ENCODE data around the gene VPS51. TPM values are rescaled to one million over a fixed set of nuclear protein-coding genes. Genes with fewer than 3 reads are reported as not detected.

The VPS51 gene
- total and polyA plus RNA-seq, 9 of the 15 experiments (the other 6 are each of a cell fraction or from before 2014, with no cell fraction given): 1.8 to 143 (median 46.8) TPM

DNA sequence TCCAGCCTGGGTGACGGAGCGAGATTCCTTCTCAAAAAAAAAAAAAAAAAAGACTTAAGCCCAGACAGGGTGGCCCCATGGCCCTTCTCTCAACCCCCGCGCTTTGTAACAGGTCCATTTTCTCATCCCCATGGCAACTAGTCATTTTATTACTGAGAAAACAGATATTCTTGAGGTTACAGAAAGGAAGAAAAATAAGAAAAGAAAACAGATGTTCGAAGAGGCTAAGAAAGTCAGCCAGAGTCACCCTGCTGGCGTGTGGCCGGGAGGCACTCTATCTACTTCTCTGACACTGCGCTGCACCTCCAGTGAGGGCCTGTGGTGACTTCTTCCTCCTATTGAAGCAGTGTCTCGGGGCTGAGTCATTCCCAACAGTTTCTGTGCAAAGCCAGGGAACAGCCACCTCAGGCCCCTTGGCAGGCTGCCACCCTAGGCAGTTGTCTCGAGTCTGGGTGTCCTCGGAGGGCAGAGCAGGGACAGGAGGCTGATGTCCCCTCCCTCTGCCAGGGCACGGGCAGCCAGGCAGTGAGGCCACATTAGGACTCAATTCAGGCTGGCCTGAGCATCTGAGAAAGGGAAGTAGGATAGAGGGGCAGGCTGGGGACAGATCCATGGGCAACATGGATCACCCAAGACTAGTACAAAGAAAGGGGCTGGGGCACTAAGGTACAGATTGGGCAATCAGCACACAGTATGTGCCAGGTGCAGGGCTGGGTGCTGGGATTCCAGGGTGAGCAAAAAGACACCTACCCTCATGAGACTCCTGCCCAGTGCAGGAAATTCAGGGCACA lies 54.7 kb downstream of the VPS51 start (continued):
- TF ChIP-seq, protein P1, sequence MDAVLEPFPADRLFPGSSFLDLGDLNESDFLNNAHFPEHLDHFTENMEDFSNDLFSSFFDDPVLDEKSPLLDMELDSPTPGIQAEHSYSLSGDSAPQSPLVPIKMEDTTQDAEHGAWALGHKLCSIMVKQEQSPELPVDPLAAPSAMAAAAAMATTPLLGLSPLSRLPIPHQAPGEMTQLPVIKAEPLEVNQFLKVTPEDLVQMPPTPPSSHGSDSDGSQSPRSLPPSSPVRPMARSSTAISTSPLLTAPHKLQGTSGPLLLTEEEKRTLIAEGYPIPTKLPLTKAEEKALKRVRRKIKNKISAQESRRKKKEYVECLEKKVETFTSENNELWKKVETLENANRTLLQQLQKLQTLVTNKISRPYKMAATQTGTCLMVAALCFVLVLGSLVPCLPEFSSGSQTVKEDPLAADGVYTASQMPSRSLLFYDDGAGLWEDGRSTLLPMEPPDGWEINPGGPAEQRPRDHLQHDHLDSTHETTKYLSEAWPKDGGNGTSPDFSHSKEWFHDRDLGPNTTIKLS (IDR thresholded peaks at IDR 0.05; ENCODE audit: borderline replicate concordance, low read depth): no peak
- TF ChIP-seq ZNF324 (CRISPR knock-in tag; IDR thresholded peaks at IDR 0.05) (no peak), ZNF445 (CRISPR knock-in tag; IDR thresholded peaks at IDR 0.05; ENCODE audit: low read depth) (no peak), SNIP1 (IDR thresholded peaks at IDR 0.05; ENCODE audit: low read depth) (no peak), ARID2 (IDR thresholded peaks at IDR 0.05) (no peak), PCBP1 (IDR thresholded peaks at IDR 0.05; ENCODE audit: low read depth, low read length, poor library complexity, severe bottlenecking) (no peak), HDAC6 (IDR thresholded peaks at IDR 0.05; ENCODE audit: low read depth, low read length) (no peak), DMBX1 (CRISPR knock-in tag; IDR thresholded peaks at IDR 0.05; ENCODE audit: borderline replicate concordance) (no peak), KAT7 (CRISPR knock-in tag; IDR thresholded peaks at IDR 0.05; ENCODE audit: borderline replicate concordance) (no peak), SUPT5H (IDR thresholded peaks at IDR 0.05) (peak; percentile 37; the same call in 1 of the 2 replicates), E2F3 (CRISPR knock-in tag; IDR thresholded peaks at IDR 0.05) (no peak), ZNF175 (CRISPR knock-in tag; IDR thresholded peaks at IDR 0.05; ENCODE audit: low read depth) (0 out of 2 replicates have a peak, but pooled peaks have one; percentile 18), BMI1 (IDR thresholded peaks at IDR 0.05; ENCODE audit: low read length) (no peak), ESRRA (IDR thresholded peaks at IDR 0.05; ENCODE audit: borderline replicate concordance, low read depth) (no peak; the same call in 1 of the 2 replicates)
- TF ChIP-seq, protein P2, sequence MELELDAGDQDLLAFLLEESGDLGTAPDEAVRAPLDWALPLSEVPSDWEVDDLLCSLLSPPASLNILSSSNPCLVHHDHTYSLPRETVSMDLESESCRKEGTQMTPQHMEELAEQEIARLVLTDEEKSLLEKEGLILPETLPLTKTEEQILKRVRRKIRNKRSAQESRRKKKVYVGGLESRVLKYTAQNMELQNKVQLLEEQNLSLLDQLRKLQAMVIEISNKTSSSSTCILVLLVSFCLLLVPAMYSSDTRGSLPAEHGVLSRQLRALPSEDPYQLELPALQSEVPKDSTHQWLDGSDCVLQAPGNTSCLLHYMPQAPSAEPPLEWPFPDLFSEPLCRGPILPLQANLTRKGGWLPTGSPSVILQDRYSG (tag; conservative IDR thresholded peaks at IDR 0.05; ENCODE audit: low read depth): no peak; the same call in 1 of the 2 replicates
- TF ChIP-seq, protein P3, sequence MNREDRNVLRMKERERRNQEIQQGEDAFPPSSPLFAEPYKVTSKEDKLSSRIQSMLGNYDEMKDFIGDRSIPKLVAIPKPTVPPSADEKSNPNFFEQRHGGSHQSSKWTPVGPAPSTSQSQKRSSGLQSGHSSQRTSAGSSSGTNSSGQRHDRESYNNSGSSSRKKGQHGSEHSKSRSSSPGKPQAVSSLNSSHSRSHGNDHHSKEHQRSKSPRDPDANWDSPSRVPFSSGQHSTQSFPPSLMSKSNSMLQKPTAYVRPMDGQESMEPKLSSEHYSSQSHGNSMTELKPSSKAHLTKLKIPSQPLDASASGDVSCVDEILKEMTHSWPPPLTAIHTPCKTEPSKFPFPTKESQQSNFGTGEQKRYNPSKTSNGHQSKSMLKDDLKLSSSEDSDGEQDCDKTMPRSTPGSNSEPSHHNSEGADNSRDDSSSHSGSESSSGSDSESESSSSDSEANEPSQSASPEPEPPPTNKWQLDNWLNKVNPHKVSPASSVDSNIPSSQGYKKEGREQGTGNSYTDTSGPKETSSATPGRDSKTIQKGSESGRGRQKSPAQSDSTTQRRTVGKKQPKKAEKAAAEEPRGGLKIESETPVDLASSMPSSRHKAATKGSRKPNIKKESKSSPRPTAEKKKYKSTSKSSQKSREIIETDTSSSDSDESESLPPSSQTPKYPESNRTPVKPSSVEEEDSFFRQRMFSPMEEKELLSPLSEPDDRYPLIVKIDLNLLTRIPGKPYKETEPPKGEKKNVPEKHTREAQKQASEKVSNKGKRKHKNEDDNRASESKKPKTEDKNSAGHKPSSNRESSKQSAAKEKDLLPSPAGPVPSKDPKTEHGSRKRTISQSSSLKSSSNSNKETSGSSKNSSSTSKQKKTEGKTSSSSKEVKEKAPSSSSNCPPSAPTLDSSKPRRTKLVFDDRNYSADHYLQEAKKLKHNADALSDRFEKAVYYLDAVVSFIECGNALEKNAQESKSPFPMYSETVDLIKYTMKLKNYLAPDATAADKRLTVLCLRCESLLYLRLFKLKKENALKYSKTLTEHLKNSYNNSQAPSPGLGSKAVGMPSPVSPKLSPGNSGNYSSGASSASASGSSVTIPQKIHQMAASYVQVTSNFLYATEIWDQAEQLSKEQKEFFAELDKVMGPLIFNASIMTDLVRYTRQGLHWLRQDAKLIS (CRISPR knock-in tag; IDR thresholded peaks at IDR 0.05): no peak
- TF ChIP-seq, protein P4, sequence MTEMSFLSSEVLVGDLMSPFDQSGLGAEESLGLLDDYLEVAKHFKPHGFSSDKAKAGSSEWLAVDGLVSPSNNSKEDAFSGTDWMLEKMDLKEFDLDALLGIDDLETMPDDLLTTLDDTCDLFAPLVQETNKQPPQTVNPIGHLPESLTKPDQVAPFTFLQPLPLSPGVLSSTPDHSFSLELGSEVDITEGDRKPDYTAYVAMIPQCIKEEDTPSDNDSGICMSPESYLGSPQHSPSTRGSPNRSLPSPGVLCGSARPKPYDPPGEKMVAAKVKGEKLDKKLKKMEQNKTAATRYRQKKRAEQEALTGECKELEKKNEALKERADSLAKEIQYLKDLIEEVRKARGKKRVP (CRISPR knock-in tag; IDR thresholded peaks at IDR 0.05): no peak
- TF ChIP-seq, protein P5, sequence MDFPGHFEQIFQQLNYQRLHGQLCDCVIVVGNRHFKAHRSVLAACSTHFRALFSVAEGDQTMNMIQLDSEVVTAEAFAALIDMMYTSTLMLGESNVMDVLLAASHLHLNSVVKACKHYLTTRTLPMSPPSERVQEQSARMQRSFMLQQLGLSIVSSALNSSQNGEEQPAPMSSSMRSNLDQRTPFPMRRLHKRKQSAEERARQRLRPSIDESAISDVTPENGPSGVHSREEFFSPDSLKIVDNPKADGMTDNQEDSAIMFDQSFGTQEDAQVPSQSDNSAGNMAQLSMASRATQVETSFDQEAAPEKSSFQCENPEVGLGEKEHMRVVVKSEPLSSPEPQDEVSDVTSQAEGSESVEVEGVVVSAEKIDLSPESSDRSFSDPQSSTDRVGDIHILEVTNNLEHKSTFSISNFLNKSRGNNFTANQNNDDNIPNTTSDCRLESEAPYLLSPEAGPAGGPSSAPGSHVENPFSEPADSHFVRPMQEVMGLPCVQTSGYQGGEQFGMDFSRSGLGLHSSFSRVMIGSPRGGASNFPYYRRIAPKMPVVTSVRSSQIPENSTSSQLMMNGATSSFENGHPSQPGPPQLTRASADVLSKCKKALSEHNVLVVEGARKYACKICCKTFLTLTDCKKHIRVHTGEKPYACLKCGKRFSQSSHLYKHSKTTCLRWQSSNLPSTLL (IDR thresholded peaks at IDR 0.05): no peak

All from K562 (cell line).